Measurements from ENCODE around the gene PCNX1.
"Not testable (repeated sequence)": the region's sequence is repeated elsewhere in the genome, so short reads cannot be mapped to it uniquely, and the experiment has no call there.

PCNX1 gene

DNA sequence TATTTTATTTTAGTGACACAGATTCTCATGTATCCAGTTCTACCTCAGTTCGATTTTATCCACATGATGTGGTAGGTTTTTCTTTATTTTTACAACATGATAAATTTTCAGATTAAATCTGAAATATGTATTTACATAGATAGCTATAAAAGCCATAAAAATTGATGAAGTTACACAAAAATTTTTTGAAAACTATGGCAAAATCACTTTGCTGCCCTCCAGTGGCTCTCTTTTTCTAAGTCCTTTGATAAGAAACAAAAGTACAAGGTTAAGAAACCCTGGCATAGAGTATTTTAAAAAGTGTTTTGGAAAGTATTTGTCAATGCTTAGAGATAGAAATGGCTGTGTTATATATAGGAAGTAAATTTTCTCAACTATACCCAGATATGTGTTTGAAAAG lies 104.2 kb downstream of the PCNX1 start:
- TF ChIP-seq EZH2phosphoT487 (IDR thresholded peaks at IDR 0.05; ENCODE audit: borderline replicate concordance), result no peak
- TF ChIP-seq, protein P1, sequence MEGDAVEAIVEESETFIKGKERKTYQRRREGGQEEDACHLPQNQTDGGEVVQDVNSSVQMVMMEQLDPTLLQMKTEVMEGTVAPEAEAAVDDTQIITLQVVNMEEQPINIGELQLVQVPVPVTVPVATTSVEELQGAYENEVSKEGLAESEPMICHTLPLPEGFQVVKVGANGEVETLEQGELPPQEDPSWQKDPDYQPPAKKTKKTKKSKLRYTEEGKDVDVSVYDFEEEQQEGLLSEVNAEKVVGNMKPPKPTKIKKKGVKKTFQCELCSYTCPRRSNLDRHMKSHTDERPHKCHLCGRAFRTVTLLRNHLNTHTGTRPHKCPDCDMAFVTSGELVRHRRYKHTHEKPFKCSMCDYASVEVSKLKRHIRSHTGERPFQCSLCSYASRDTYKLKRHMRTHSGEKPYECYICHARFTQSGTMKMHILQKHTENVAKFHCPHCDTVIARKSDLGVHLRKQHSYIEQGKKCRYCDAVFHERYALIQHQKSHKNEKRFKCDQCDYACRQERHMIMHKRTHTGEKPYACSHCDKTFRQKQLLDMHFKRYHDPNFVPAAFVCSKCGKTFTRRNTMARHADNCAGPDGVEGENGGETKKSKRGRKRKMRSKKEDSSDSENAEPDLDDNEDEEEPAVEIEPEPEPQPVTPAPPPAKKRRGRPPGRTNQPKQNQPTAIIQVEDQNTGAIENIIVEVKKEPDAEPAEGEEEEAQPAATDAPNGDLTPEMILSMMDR (conservative IDR thresholded peaks at IDR 0.05; ENCODE audit: low read length), result peak; percentile 81
- no peak overlapping the region for H3K9ac ChIP-seq (ENCODE audit: low read depth, low read length, poor library complexity, severe bottlenecking)
- H3K4me3 ChIP-seq (ENCODE audit: low read length, poor library complexity, severe bottlenecking), result no peak overlapping the region
- H4K20me1 ChIP-seq (ENCODE audit: insufficient read depth, low read length, poor library complexity, severe bottlenecking), result no peaks in the 10 kb centered on the region
- H3F3A ChIP-seq (ENCODE audit: low read depth), result no peaks in the 10 kb centered on the region
- no peaks in the 10 kb centered on the region for H3K9me2 ChIP-seq (replicated peaks; ENCODE audit: low read depth, low read length)
- H3K4me2 ChIP-seq (ENCODE audit: low read depth, low read length, poor library complexity, severe bottlenecking), result no peak overlapping the region
- H3K36me3 ChIP-seq (ENCODE audit: insufficient read depth, low read length), result peaks cover 32% of the 10 kb centered on the region
- no peaks in the 10 kb centered on the region for H3K9me3 ChIP-seq (ENCODE audit: insufficient read depth, low read depth, low read length)
- H3K4me1 ChIP-seq (ENCODE audit: insufficient read depth, low read length, poor library complexity, severe bottlenecking), result peaks cover 13% of the 10 kb centered on the region
- no peak overlapping the region for H2AFZ ChIP-seq (ENCODE audit: low read length)
- H3K27me3 ChIP-seq (ENCODE audit: insufficient read depth, low read length, poor library complexity, severe bottlenecking), result no peaks in the 10 kb centered on the region
- H3K79me2 ChIP-seq (ENCODE audit: insufficient read depth, low read length), result no peaks in the 10 kb centered on the region

DNA sequence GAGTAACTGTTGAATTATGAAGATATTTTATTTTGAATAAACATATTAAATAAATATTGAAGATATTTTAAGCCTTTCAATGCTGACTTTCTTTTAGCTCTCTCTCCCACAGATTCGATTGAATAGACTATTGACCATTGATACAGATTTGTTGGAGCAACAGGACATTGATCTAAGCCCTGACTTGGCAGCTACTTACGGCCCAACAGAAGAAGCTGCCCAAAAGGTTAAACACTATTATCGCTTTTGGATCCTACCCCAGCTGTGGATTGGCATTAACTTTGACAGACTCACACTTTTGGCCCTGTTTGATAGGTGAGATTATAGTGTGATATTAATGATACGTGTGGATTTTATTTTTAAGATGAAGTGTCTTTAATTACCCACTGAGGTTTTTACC lies 105.6 kb downstream of the PCNX1 start:
- no peaks in the 10 kb centered on the region for H4K20me1 ChIP-seq (ENCODE audit: insufficient read depth, low read length, poor library complexity, severe bottlenecking)
- no peaks in the 10 kb centered on the region for H3K79me2 ChIP-seq (ENCODE audit: insufficient read depth, low read length)
- H3K4me1 ChIP-seq (ENCODE audit: insufficient read depth, low read length, poor library complexity, severe bottlenecking), result peaks cover 13% of the 10 kb centered on the region
- no peaks in the 10 kb centered on the region for H3K27me3 ChIP-seq (ENCODE audit: insufficient read depth, low read length, poor library complexity, severe bottlenecking)
- H3K9me3 ChIP-seq (ENCODE audit: insufficient read depth, low read depth, low read length), result no peaks in the 10 kb centered on the region
- H3K36me3 ChIP-seq (ENCODE audit: insufficient read depth, low read length), result peaks cover 32% of the 10 kb centered on the region
- no peak overlapping the region for H3K9ac ChIP-seq (ENCODE audit: low read depth, low read length, poor library complexity, severe bottlenecking)
- no peak overlapping the region for H2AFZ ChIP-seq (ENCODE audit: low read length)
- no peaks in the 10 kb centered on the region for H3K9me2 ChIP-seq (replicated peaks; ENCODE audit: low read depth, low read length)
- TF ChIP-seq, protein P1 (conservative IDR thresholded peaks at IDR 0.05; ENCODE audit: low read length), result no peak
- TF ChIP-seq EZH2phosphoT487 (IDR thresholded peaks at IDR 0.05; ENCODE audit: borderline replicate concordance), result no peak
- no peak overlapping the region for H3K4me2 ChIP-seq (ENCODE audit: low read depth, low read length, poor library complexity, severe bottlenecking)
- no peak overlapping the region for H3K4me3 ChIP-seq (ENCODE audit: low read length, poor library complexity, severe bottlenecking)
- H3F3A ChIP-seq (ENCODE audit: low read depth), result no peaks in the 10 kb centered on the region

DNA sequence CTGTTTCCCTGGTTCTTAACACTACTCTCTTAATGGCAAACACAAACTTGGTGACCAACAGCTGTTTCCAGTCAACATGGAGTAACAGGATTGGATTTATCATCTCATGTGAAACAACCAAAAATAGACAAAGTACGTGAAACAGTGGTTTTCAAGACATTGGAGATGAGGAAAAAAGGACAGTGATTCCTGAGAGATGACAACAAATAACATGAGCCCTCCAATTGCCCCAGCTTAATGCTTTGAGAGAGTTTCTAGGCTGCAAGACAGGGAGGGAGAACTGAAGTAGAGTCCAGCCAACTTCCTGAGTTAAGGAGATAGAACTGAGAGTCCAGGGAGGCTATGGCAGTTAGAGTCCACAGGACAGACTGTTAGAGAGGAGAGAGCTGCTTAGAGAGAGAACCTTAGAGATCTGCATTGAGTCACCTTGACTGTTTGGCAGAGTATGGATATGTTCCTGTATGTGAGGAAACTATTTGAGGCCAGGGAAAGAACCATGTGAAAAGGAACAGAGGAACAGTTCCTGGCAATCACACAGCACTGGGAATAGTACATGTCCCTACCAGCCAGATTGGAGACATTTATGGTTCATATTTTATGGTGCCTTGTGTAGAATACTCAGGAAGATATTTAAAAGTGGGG lies 106.4 kb downstream of the PCNX1 start:
- Histone ChIP-seq H3K36me3 (ENCODE audit: insufficient read depth, low read length) (peaks cover 32% of the 10 kb centered on the region), H3K9me2 (replicated peaks; ENCODE audit: low read depth, low read length) (no peaks in the 10 kb centered on the region)
- TF ChIP-seq EZH2phosphoT487 (IDR thresholded peaks at IDR 0.05; ENCODE audit: borderline replicate concordance), result no peak
- TF ChIP-seq, protein P1 (conservative IDR thresholded peaks at IDR 0.05; ENCODE audit: low read length), result no peak

DNA sequence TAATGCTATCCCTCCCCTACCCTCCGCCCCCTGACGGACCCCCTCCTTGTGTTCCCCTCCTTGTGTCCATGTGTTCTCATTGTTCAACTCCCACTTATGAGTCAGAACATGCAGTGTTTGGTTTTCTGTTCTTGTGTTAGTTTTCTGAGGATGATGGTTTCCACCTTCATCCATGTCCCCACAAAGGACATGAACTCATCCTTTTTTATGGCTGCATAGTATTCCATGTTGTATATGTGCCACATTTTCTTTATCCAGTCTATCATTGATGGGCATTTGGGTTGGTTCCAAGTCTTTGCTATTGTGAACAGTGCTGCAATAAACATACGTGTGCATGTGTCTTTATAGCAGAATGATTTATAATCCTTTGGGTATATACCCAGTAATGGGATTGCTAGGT lies 112.7 kb downstream of the PCNX1 start:
- not testable (repeated sequence) for H3K27me3 ChIP-seq (ENCODE audit: insufficient read depth, low read length, poor library complexity, severe bottlenecking); H3K9ac ChIP-seq (ENCODE audit: low read depth, low read length, poor library complexity, severe bottlenecking); H3K9me3 ChIP-seq (ENCODE audit: insufficient read depth, low read depth, low read length); H4K20me1 ChIP-seq (ENCODE audit: insufficient read depth, low read length, poor library complexity, severe bottlenecking); H3K4me3 ChIP-seq (ENCODE audit: low read length, poor library complexity, severe bottlenecking); H2AFZ ChIP-seq (ENCODE audit: low read length); H3K79me2 ChIP-seq (ENCODE audit: insufficient read depth, low read length); H3F3A ChIP-seq (ENCODE audit: low read depth); H3K9me2 ChIP-seq (replicated peaks; ENCODE audit: low read depth, low read length); H3K4me2 ChIP-seq (ENCODE audit: low read depth, low read length, poor library complexity, severe bottlenecking)
- H3K36me3 ChIP-seq (ENCODE audit: insufficient read depth, low read length), result peaks cover 31% of the 10 kb centered on the region
- peaks cover 19% of the 10 kb centered on the region for H3K4me1 ChIP-seq (ENCODE audit: insufficient read depth, low read length, poor library complexity, severe bottlenecking)

More for the DNA sequence above, 106.4 kb downstream of the PCNX1 start:
- no peaks in the 10 kb centered on the region for H3F3A ChIP-seq (ENCODE audit: low read depth)
- H3K4me3 ChIP-seq (ENCODE audit: low read length, poor library complexity, severe bottlenecking), result no peak overlapping the region
- no peaks in the 10 kb centered on the region for H3K9me3 ChIP-seq (ENCODE audit: insufficient read depth, low read depth, low read length)
- no peaks in the 10 kb centered on the region for H3K79me2 ChIP-seq (ENCODE audit: insufficient read depth, low read length)
- H3K4me2 ChIP-seq (ENCODE audit: low read depth, low read length, poor library complexity, severe bottlenecking), result no peak overlapping the region
- no peaks in the 10 kb centered on the region for H3K27me3 ChIP-seq (ENCODE audit: insufficient read depth, low read length, poor library complexity, severe bottlenecking)
- H2AFZ ChIP-seq (ENCODE audit: low read length), result no peak overlapping the region
- H3K4me1 ChIP-seq (ENCODE audit: insufficient read depth, low read length, poor library complexity, severe bottlenecking), result peaks cover 13% of the 10 kb centered on the region
- no peaks in the 10 kb centered on the region for H4K20me1 ChIP-seq (ENCODE audit: insufficient read depth, low read length, poor library complexity, severe bottlenecking)
- no peak overlapping the region for H3K9ac ChIP-seq (ENCODE audit: low read depth, low read length, poor library complexity, severe bottlenecking)

Data from Loucy (cell line).